Measurements from ENCODE around the gene NCKAP5.

NCKAP5 gene

DNA sequence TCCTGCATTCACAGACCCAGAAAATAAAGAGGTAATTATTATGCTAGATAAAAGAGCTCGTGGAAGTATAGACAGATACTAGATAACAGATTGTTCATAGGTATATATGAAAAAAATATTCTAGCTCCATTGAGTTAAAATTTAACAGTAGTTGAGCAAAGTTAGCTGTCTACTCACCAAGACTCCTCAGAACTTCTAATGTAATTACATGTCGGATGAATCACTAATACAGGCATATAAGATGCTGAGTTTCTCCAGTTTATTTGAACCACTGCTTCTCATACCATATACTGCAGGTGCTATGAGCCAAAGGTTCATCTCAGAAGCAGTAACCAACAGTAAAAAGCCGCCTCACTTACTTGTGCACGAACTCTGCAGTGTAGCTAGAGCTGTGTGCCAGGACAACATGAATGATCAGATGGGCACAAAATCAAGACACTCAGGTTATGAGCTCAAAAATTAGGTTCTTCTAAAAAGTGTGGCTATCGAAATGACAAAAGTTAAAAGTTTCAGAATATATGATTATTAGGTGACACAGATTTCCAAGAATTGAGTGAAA, 373.4 kb downstream of the NCKAP5 start:
- H3K27ac ChIP-seq (ENCODE audit: low read depth, low read length), result no peak overlapping the region
- no peak overlapping the region for H3K4me3 ChIP-seq (ENCODE audit: low read depth, low read length)
- no peaks in the 10 kb centered on the region for H3K79me2 ChIP-seq (ENCODE audit: control insufficient read depth, insufficient read depth, low read length, unreplicated experiment)
- no peaks in the 10 kb centered on the region for H3K4me1 ChIP-seq (ENCODE audit: control insufficient read depth, insufficient read depth, low read length, unreplicated experiment)
- no peak overlapping the region for H2AFZ ChIP-seq (ENCODE audit: low read length, unreplicated experiment)
- H3K27me3 ChIP-seq (ENCODE audit: insufficient read depth, low read length), result no peaks in the 10 kb centered on the region
- no peaks in the 10 kb centered on the region for H3K36me3 ChIP-seq (ENCODE audit: insufficient read depth, low read length)

DNA sequence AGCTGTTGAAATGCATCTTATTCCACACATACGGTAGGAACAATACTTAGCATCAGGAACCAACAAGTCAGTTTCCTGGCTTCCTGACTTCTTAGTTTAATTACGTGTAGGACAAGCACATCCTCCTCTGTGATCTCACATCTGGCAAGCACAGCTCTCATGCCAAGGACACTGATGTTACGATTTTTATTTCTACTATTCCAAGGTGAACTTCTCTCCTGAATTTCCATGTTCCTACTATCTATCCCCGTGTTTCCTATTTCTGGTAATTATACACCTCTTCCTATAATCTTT, 374.0 kb downstream of the NCKAP5 start:
- Histone ChIP-seq H3K27ac (ENCODE audit: low read depth, low read length) (no peak overlapping the region), H3K27me3 (ENCODE audit: insufficient read depth, low read length) (no peaks in the 10 kb centered on the region), H3K36me3 (ENCODE audit: insufficient read depth, low read length) (no peaks in the 10 kb centered on the region), H2AFZ (ENCODE audit: low read length, unreplicated experiment) (no peak overlapping the region), H3K79me2 (ENCODE audit: control insufficient read depth, insufficient read depth, low read length, unreplicated experiment) (no peaks in the 10 kb centered on the region), H3K4me3 (ENCODE audit: low read depth, low read length) (no peak overlapping the region), H3K4me1 (ENCODE audit: control insufficient read depth, insufficient read depth, low read length, unreplicated experiment) (no peaks in the 10 kb centered on the region)

- Histone ChIP-seq H2AFZ (ENCODE audit: low read length, unreplicated experiment) (no peak overlapping the region), H3K27ac (ENCODE audit: low read depth, low read length) (no peak overlapping the region), H3K4me3 (ENCODE audit: low read depth, low read length) (no peak overlapping the region), H3K4me1 (ENCODE audit: control insufficient read depth, insufficient read depth, low read length, unreplicated experiment) (no peaks in the 10 kb centered on the region), H3K36me3 (ENCODE audit: insufficient read depth, low read length) (no peaks in the 10 kb centered on the region), H3K27me3 (ENCODE audit: insufficient read depth, low read length) (no peaks in the 10 kb centered on the region), H3K79me2 (ENCODE audit: control insufficient read depth, insufficient read depth, low read length, unreplicated experiment) (no peaks in the 10 kb centered on the region)
Measured at GRCh38 chr2:133193544-133194361, 374.5 kb downstream of the NCKAP5 start.

- Histone ChIP-seq H3K27ac (ENCODE audit: low read depth, low read length) (no peak overlapping the region), H3K27me3 (ENCODE audit: insufficient read depth, low read length) (no peaks in the 10 kb centered on the region), H3K4me1 (ENCODE audit: control insufficient read depth, insufficient read depth, low read length, unreplicated experiment) (no peaks in the 10 kb centered on the region), H3K4me3 (ENCODE audit: low read depth, low read length) (no peak overlapping the region), H3K79me2 (ENCODE audit: control insufficient read depth, insufficient read depth, low read length, unreplicated experiment) (no peaks in the 10 kb centered on the region), H3K36me3 (ENCODE audit: insufficient read depth, low read length) (no peaks in the 10 kb centered on the region), H2AFZ (ENCODE audit: low read length, unreplicated experiment) (no peak overlapping the region)
Measured at GRCh38 chr2:133192028-133192427, 376.2 kb downstream of the NCKAP5 start.

GRCh38 chr2:133177196-133177595, 391.1 kb downstream of the NCKAP5 start:
- no peak overlapping the region for H3K4me3 ChIP-seq (ENCODE audit: low read depth, low read length)
- no peaks in the 10 kb centered on the region for H3K27me3 ChIP-seq (ENCODE audit: insufficient read depth, low read length)
- no peaks in the 10 kb centered on the region for H3K36me3 ChIP-seq (ENCODE audit: insufficient read depth, low read length)
- H3K79me2 ChIP-seq (ENCODE audit: control insufficient read depth, insufficient read depth, low read length, unreplicated experiment), result no peaks in the 10 kb centered on the region
- H3K27ac ChIP-seq (ENCODE audit: low read depth, low read length), result no peak overlapping the region
- no peak overlapping the region for H2AFZ ChIP-seq (ENCODE audit: low read length, unreplicated experiment)
- H3K4me1 ChIP-seq (ENCODE audit: control insufficient read depth, insufficient read depth, low read length, unreplicated experiment), result peaks cover 2% of the 10 kb centered on the region

DNA sequence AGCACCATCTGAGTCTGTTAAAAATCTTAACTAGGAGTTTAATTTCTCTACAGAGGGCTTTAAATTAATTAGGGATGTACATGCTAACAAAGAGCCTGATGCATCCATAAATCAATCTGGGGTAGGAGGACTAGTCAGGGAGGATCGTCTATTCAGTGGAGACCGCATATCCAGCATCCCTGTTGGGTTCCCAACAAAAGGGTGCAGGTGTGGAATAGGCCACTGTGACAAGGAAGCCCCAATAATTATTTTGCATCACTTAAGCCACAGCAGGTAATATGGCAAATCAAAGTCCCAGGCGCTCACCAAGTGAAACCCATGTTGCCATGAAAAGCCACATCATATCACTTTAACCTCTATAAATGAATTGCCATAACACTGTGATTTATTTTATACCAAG, 392.3 kb downstream of the NCKAP5 start:
- H3K27me3 ChIP-seq (ENCODE audit: insufficient read depth, low read length), result no peaks in the 10 kb centered on the region
- no peak overlapping the region for H2AFZ ChIP-seq (ENCODE audit: low read length, unreplicated experiment)
- no peaks in the 10 kb centered on the region for H3K36me3 ChIP-seq (ENCODE audit: insufficient read depth, low read length)
- H3K79me2 ChIP-seq (ENCODE audit: control insufficient read depth, insufficient read depth, low read length, unreplicated experiment), result no peaks in the 10 kb centered on the region
- H3K4me3 ChIP-seq (ENCODE audit: low read depth, low read length), result no peak overlapping the region
- peaks cover 2% of the 10 kb centered on the region for H3K4me1 ChIP-seq (ENCODE audit: control insufficient read depth, insufficient read depth, low read length, unreplicated experiment)
- no peak overlapping the region for H3K27ac ChIP-seq (ENCODE audit: low read depth, low read length)

GRCh38 chr2:133173224-133173623, 395.0 kb downstream of the NCKAP5 start:
- Histone ChIP-seq H3K4me3 (ENCODE audit: low read depth, low read length) (no peak overlapping the region), H3K36me3 (ENCODE audit: insufficient read depth, low read length) (no peaks in the 10 kb centered on the region), H2AFZ (ENCODE audit: low read length, unreplicated experiment) (no peak overlapping the region), H3K4me1 (ENCODE audit: control insufficient read depth, insufficient read depth, low read length, unreplicated experiment) (peaks cover 2% of the 10 kb centered on the region), H3K27me3 (ENCODE audit: insufficient read depth, low read length) (no peaks in the 10 kb centered on the region), H3K79me2 (ENCODE audit: control insufficient read depth, insufficient read depth, low read length, unreplicated experiment) (no peaks in the 10 kb centered on the region), H3K27ac (ENCODE audit: low read depth, low read length) (no peak overlapping the region)

- Histone ChIP-seq H3K4me1 (ENCODE audit: control insufficient read depth, insufficient read depth, low read length, unreplicated experiment) (no peaks in the 10 kb centered on the region), H2AFZ (ENCODE audit: low read length, unreplicated experiment) (no peak overlapping the region), H3K4me3 (ENCODE audit: low read depth, low read length) (no peak overlapping the region), H3K27ac (ENCODE audit: low read depth, low read length) (no peak overlapping the region), H3K79me2 (ENCODE audit: control insufficient read depth, insufficient read depth, low read length, unreplicated experiment) (no peaks in the 10 kb centered on the region), H3K27me3 (ENCODE audit: insufficient read depth, low read length) (no peaks in the 10 kb centered on the region), H3K36me3 (ENCODE audit: insufficient read depth, low read length) (no peaks in the 10 kb centered on the region)
Measured at GRCh38 chr2:133171393-133172004, 396.8 kb downstream of the NCKAP5 start.

GRCh38 chr2:133169274-133169912, 398.9 kb downstream of the NCKAP5 start:
- no peaks in the 10 kb centered on the region for H3K79me2 ChIP-seq (ENCODE audit: control insufficient read depth, insufficient read depth, low read length, unreplicated experiment)
- no peaks in the 10 kb centered on the region for H3K27me3 ChIP-seq (ENCODE audit: insufficient read depth, low read length)
- no peak overlapping the region for H3K27ac ChIP-seq (ENCODE audit: low read depth, low read length)
- H3K4me1 ChIP-seq (ENCODE audit: control insufficient read depth, insufficient read depth, low read length, unreplicated experiment), result peaks cover 3% of the 10 kb centered on the region
- no peaks in the 10 kb centered on the region for H3K36me3 ChIP-seq (ENCODE audit: insufficient read depth, low read length)
- H3K4me3 ChIP-seq (ENCODE audit: low read depth, low read length), result no peak overlapping the region
- no peak overlapping the region for H2AFZ ChIP-seq (ENCODE audit: low read length, unreplicated experiment)

DNA sequence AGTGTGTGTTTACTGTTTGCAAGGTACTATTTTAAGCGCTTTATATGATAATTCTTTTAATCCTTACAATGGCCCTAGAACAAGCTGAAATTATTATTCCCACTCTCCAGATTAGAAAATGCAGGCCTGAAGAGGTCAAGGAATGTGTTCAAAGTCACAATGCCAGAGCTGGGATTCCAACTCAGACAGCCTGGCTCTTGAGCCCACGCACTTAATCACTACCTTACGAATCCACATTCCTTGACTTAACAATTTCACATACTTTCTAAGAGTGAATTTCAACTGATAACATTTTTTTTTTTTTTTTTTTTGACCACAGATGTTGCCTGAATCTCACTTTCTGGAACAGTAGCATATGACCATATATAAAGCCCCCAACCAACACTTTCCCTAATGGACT, 400.3 kb downstream of the NCKAP5 start:
- Histone ChIP-seq H3K36me3 (ENCODE audit: insufficient read depth, low read length) (no peaks in the 10 kb centered on the region), H3K79me2 (ENCODE audit: control insufficient read depth, insufficient read depth, low read length, unreplicated experiment) (no peaks in the 10 kb centered on the region), H3K4me3 (ENCODE audit: low read depth, low read length) (no peak overlapping the region), H3K27me3 (ENCODE audit: insufficient read depth, low read length) (no peaks in the 10 kb centered on the region), H3K4me1 (ENCODE audit: control insufficient read depth, insufficient read depth, low read length, unreplicated experiment) (peaks cover 3% of the 10 kb centered on the region), H2AFZ (ENCODE audit: low read length, unreplicated experiment) (no peak overlapping the region), H3K27ac (ENCODE audit: low read depth, low read length) (no peak overlapping the region)

All from ACC112 (cell line).